SHP77 (cell line): ENCODE data around the gene KDM4B.
A peak's percentile ranks its signal among the peaks of the same experiment; 100 is the strongest.
"Not testable (repeated sequence)": the region's sequence is repeated elsewhere in the genome, so short reads cannot be mapped to it uniquely, and the experiment has no call there.

Experiments
- DNase-seq, 2 experiments: peaks; one replicate each; lab custom pipeline; 2025; lab: John Stamatoyannopoulos, UW

KDM4B gene

GRCh38 chr19:4968462-4969291, at the start of gene KDM4B:
Gene KDM4B, plus strand, starts transcription at chr19:4969113. Its CDS starts 63,778 bp downstream, at chr19:5032891.
- DNase-seq: peak; percentile 97 to 98

GRCh38 chr19:4922530-4923275, 46.2 kb upstream of the KDM4B start:
- no peak for DNase-seq

- no peak for DNase-seq
Measured at GRCh38 chr19:4923276-4923747, 45.6 kb upstream of the KDM4B start.

GRCh38 chr19:4929186-4929585, 39.7 kb upstream of the KDM4B start:
- no peak for DNase-seq

- no peak for DNase-seq
Measured at GRCh38 chr19:4930664-4931063, 38.2 kb upstream of the KDM4B start.

GRCh38 chr19:4932711-4933110, 36.2 kb upstream of the KDM4B start:
- no peak for DNase-seq

- DNase-seq: no peak
Measured at GRCh38 chr19:4933528-4933927, 35.4 kb upstream of the KDM4B start.

- DNase-seq: no peak
Measured at GRCh38 chr19:4935444-4935843, 33.5 kb upstream of the KDM4B start.

- DNase-seq: no peak
Measured at GRCh38 chr19:4937060-4937459, 31.9 kb upstream of the KDM4B start.

GRCh38 chr19:4938461-4938860, 30.5 kb upstream of the KDM4B start:
- DNase-seq: not testable (repeated sequence)

GRCh38 chr19:4939466-4939865, 29.4 kb upstream of the KDM4B start:
- DNase-seq: no peak

GRCh38 chr19:4941638-4942169, 27.2 kb upstream of the KDM4B start:
- not testable (repeated sequence) for DNase-seq

GRCh38 chr19:4950650-4951049, 18.3 kb upstream of the KDM4B start:
- DNase-seq: not testable (repeated sequence)

GRCh38 chr19:4951656-4952055, 17.3 kb upstream of the KDM4B start:
- DNase-seq: no peak

GRCh38 chr19:4952945-4953344, 16.0 kb upstream of the KDM4B start:
- DNase-seq: no peak

GRCh38 chr19:4954320-4955149, 14.4 kb upstream of the KDM4B start:
- not testable (repeated sequence) for DNase-seq

- no peak for DNase-seq
Measured at GRCh38 chr19:4955274-4955673, 13.6 kb upstream of the KDM4B start.

- no peak for DNase-seq
Measured at GRCh38 chr19:4957981-4958380, 10.9 kb upstream of the KDM4B start.

GRCh38 chr19:4962085-4962619, 6.8 kb upstream of the KDM4B start:
- DNase-seq: no peak

GRCh38 chr19:4965061-4965460, 3.9 kb upstream of the KDM4B start:
- no peak for DNase-seq

GRCh38 chr19:4966591-4966990, 2.3 kb upstream of the KDM4B start:
- no peak for DNase-seq
